PC-9 (cell line): ENCODE data around the gene C1QTNF1. TPM values are rescaled to one million over a fixed set of nuclear protein-coding genes. Genes with fewer than 3 reads are reported as not detected.

Experiments
- BruUV-seq: library from RNA; stranded (reverse); fragments of 400-500 nt; replicated peaks from 2 replicates; lab custom pipeline; 2021; lab: Mats Ljungman, UMichigan
- CTCF ChIA-PET: fragments of 300-600 bp; sonication (Branson Sonifier 250); formaldehyde crosslinking; loops from one replicate; lab custom pipeline; 2022; ENCODE audit warnings: antibody characterized with exemption; lab: Charles Lee
- POLR2A ChIA-PET: fragments of 300-600 bp; sonication (Branson Sonifier 250); formaldehyde crosslinking; loops from one replicate; lab custom pipeline; 2022; ENCODE audit warnings: antibody characterized with exemption; ENCODE audit not compliant: unreplicated experiment; lab: Charles Lee
- DNase-seq, 2 experiments: peaks; one replicate each; pipeline versions ENCODE4 v3.0.0 to v3.0.0-alpha.2; 2015 to 2022; ENCODE audit warnings: mixed read lengths in 1 of 2
- H2AFZ ChIP-seq: fragments of 200-600 bp; sonication (generic); 2 replicates; pipeline ENCODE4 v1.8.1; 2017; ENCODE audit warnings: antibody characterized with exemption
- H3F3A ChIP-seq: fragments of 200-600 bp; sonication (generic); 2 replicates; pipeline ENCODE4 v1.8.1; 2017; ENCODE audit warnings: antibody characterized with exemption, mild to moderate bottlenecking, low read depth; ENCODE audit not compliant: insufficient read depth
- H3K27ac ChIP-seq: fragments of 200-600 bp; sonication (generic); 2 replicates; pipeline ENCODE4 v1.6.1; 2016; ENCODE audit warnings: mixed run types
- H3K27me3 ChIP-seq: fragments of 200-600 bp; sonication (generic); 2 replicates; pipeline ENCODE4 v1.6.1; 2016; ENCODE audit warnings: low read depth, mixed run types; ENCODE audit not compliant: insufficient read depth
- H3K36me3 ChIP-seq: fragments of 200-600 bp; sonication (generic); 2 replicates; pipeline ENCODE4 v1.6.1; 2016; ENCODE audit warnings: low read depth, mixed run types
- H3K4me1 ChIP-seq: fragments of 200-600 bp; sonication (generic); replicated peaks from 2 replicates; pipeline ENCODE4 v1.6.1; 2016; ENCODE audit warnings: mixed run types; ENCODE audit not compliant: insufficient read depth
- H3K4me2 ChIP-seq: fragments of 200-600 bp; sonication (generic); 2 replicates; pipeline ENCODE4 v1.6.1; 2017; ENCODE audit warnings: mixed run types
- H3K4me3 ChIP-seq: fragments of 200-600 bp; sonication (generic); 2 replicates; pipeline ENCODE4 v1.6.1; 2016; ENCODE audit warnings: mixed run types
- H3K79me2 ChIP-seq: fragments of 200-600 bp; sonication (generic); 2 replicates; pipeline ENCODE4 v1.6.1; 2017; ENCODE audit warnings: low read depth, mixed run types
- H3K9me2 ChIP-seq: fragments of 200-600 bp; sonication (generic); 2 replicates; pipeline ENCODE4 v1.8.1; 2017; ENCODE audit warnings: mild to moderate bottlenecking; ENCODE audit not compliant: insufficient read depth
- H3K9me3 ChIP-seq: fragments of 200-600 bp; sonication (generic); 2 replicates; pipeline ENCODE4 v1.8.1; 2016; ENCODE audit warnings: low read depth; ENCODE audit not compliant: insufficient read depth
- H4K20me1 ChIP-seq: fragments of 200-600 bp; sonication (generic); 2 replicates; pipeline ENCODE4 v1.8.1; 2017; ENCODE audit not compliant: insufficient read depth
- EZH2 ChIP-seq: fragments of 200-600 bp; sonication (generic); IDR thresholded peaks from 2 replicates; pipeline ENCODE4 v1.8.0; 2017; ENCODE audit warnings: antibody characterized with exemption, low read depth
- intact Hi-C: fragments of 100-400 bp; cut with micrococcal nuclease; formaldehyde crosslinking; loops from one replicate; pipeline ENCODE4 v1.10.0; 2022; ENCODE audit not compliant: unreplicated experiment
- total RNA-seq: library from RNA; stranded (reverse); gene quantifications from 2 replicates; pipeline ENCODE4 v1.2.3, GENCODE V29; 2021
- TF ChIP-seq, protein P1 (sequence below): fragments of 200-600 bp; sonication (generic); conservative IDR thresholded peaks from 2 replicates; pipeline ENCODE4 v1.6.1; 2017; ENCODE audit warnings: mixed run types, antibody characterized with exemption, mild to moderate bottlenecking, moderate library complexity

The C1QTNF1 gene
- total RNA-seq, 1 experiment from 2014 or later = 3.4 TPM

DNA sequence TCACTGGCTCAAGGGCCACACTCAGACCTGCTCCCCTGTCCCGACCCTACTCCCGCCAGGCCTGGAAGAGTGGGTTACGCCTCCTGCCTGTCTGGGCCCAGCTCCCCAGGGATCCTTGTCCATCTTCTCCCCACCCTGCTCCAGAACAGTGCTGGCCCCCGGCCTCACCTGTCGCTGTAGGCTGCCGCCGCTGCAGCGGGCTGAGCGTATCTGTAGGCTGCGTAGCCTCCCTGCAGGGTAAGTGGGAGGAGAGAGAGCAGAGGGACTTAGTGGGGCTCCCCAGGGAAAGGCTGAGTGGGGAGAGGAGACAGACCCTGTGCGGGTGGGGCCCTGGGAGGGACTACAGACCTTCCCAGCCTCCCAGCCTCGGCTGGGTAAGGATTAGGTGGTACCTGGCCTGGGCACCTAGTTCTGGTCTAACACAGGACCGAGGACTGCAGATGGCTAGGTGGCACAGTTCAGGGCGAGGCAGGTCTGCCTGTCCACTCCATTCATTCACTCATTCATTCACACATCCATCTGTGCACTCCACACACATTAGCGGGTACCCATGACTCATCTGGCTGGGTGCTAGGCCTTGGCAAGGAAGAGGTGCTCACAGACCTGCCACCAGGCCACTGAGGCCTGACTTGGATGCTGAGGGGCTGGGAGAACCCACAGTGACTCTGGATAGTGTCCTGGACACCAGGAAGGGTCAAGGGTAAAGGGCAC, 71.5 kb downstream of the C1QTNF1 start:
- DNase-seq = no peak
- Histone ChIP-seq H3K4me1 (no peaks in the 10 kb centered on the region), H3K36me3 (no peaks in the 10 kb centered on the region), H3F3A (no peaks in the 10 kb centered on the region), H4K20me1 (no peaks in the 10 kb centered on the region), H3K79me2 (no peaks in the 10 kb centered on the region), H3K4me2 (no peak overlapping the region), H2AFZ (no peak overlapping the region), H3K9me3 (no peaks in the 10 kb centered on the region), H3K27me3 (peaks cover 68% of the 10 kb centered on the region), H3K27ac (no peak overlapping the region), H3K9me2 (no peaks in the 10 kb centered on the region), H3K4me3 (no peak overlapping the region)
- CTCF ChIA-PET = no interaction called here
- no TSS peak for BruUV-seq
- POLR2A ChIA-PET = no interaction called here
- intact Hi-C loops = no loop called here
- TF ChIP-seq, protein P1, sequence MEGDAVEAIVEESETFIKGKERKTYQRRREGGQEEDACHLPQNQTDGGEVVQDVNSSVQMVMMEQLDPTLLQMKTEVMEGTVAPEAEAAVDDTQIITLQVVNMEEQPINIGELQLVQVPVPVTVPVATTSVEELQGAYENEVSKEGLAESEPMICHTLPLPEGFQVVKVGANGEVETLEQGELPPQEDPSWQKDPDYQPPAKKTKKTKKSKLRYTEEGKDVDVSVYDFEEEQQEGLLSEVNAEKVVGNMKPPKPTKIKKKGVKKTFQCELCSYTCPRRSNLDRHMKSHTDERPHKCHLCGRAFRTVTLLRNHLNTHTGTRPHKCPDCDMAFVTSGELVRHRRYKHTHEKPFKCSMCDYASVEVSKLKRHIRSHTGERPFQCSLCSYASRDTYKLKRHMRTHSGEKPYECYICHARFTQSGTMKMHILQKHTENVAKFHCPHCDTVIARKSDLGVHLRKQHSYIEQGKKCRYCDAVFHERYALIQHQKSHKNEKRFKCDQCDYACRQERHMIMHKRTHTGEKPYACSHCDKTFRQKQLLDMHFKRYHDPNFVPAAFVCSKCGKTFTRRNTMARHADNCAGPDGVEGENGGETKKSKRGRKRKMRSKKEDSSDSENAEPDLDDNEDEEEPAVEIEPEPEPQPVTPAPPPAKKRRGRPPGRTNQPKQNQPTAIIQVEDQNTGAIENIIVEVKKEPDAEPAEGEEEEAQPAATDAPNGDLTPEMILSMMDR = no peak
- no peak for TF ChIP-seq EZH2

DNA sequence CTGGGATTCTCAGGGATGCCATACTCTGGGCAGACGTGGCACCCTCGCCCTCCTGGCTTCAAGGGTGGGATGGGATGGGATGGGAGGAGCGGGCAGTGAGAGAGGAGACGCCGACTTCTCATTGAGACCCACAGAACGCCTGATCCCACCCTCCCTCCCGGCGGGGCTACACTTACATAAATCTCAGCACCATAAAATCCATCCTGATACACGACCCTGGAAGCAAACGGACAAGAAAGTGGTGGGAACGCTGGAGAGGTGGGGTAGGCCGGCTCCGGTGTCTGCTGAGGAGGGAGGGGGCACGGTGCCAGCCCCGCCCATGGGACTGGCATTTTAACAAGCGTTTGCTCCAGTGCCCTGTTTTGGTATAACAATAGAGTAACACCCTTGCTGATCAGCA, 72.5 kb downstream of the C1QTNF1 start:
- no peak for DNase-seq
- Histone ChIP-seq H3K9me3 (no peaks in the 10 kb centered on the region), H3K27ac (no peak overlapping the region), H3F3A (no peaks in the 10 kb centered on the region), H3K79me2 (no peaks in the 10 kb centered on the region), H2AFZ (no peak overlapping the region), H3K27me3 (peaks cover 77% of the 10 kb centered on the region), H4K20me1 (no peaks in the 10 kb centered on the region), H3K4me2 (no peak overlapping the region), H3K36me3 (no peaks in the 10 kb centered on the region), H3K4me1 (no peaks in the 10 kb centered on the region), H3K4me3 (no peak overlapping the region), H3K9me2 (no peaks in the 10 kb centered on the region)
- TF ChIP-seq, protein P1 = no peak
- no peak for TF ChIP-seq EZH2
- POLR2A ChIA-PET = no interaction called here
- BruUV-seq = no TSS peak
- CTCF ChIA-PET = no interaction called here
- intact Hi-C loops = no loop called here

DNA sequence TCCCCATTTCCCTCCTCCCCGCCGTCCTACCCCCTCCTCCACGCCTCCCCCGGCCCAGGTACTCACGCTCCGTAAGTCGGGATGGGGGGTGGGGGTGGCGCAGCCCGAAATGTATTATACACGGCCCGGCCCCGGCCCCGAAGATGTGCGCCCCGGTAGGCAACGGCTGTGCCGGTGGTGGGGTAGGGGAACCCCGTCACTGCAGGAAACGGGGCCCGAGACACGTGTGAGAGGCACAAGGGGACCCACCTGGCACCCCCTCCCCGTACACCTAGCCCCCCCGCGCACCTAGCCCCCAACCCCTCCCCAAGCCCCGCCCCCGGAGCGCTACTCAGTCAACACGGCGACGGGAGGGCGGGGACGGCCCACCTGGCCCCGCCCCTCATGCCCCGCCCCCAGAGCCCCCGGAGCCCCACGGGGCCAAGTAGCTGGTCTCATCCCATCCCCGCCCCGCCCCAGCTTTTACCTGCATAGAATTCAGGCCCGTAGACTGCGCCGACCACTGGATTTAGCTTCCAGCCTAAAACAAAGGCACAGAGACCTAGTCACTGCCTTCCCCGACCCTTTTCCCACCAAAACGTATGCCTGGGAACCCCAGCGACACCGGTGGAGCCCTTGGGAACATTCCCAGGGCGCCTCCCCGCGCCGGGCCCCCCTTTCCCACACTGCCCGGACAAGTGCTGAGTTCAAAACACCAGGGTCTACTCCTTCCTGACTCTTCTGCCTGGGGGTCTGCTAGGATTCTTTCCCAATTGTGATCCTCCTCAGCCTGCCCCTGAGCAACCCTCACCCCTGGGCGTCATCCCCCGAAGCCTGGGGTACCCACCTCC, 73.5 kb downstream of the C1QTNF1 start:
- BruUV-seq = no TSS peak
- no peak for DNase-seq
- H3K79me2 ChIP-seq = no peaks in the 10 kb centered on the region
- no peaks in the 10 kb centered on the region for H4K20me1 ChIP-seq
- no peaks in the 10 kb centered on the region for H3K9me3 ChIP-seq
- intact Hi-C loops = no loop called here
- H3F3A ChIP-seq = no peaks in the 10 kb centered on the region
- no peak overlapping the region for H3K27ac ChIP-seq
- H3K9me2 ChIP-seq = no peaks in the 10 kb centered on the region
- no peak overlapping the region for H3K4me3 ChIP-seq
- H3K27me3 ChIP-seq = peaks cover 81% of the 10 kb centered on the region
- POLR2A ChIA-PET = no interaction called here
- H3K4me1 ChIP-seq = no peaks in the 10 kb centered on the region
- H3K36me3 ChIP-seq = no peaks in the 10 kb centered on the region
- H2AFZ ChIP-seq = no peak overlapping the region
- CTCF ChIA-PET = no interaction called here
- H3K4me2 ChIP-seq = no peak overlapping the region
- TF ChIP-seq EZH2 = no peak
- TF ChIP-seq, protein P1 = no peak
